Neuronal stem cell (in vitro differentiated cells): Measurements from ENCODE around the gene AMFR.
A peak's percentile ranks its signal among the peaks of the same experiment; 100 is the strongest.

Source experiments
- DNase-seq: peaks from one replicate; pipeline ENCODE4 v3.0.0-alpha.2; 2013; ENCODE audit warnings: low spot score
- H2AFZ ChIP-seq: one replicate; pipeline ENCODE4 v1.6.1; 2013; ENCODE audit warnings: mild to moderate bottlenecking, low read length, inconsistent platforms
- H2AK5ac ChIP-seq: 2 replicates; pipeline ENCODE4 v1.6.1; 2013; ENCODE audit warnings: low read depth, mild to moderate bottlenecking, inconsistent platforms, low read length, moderate library complexity, mixed read lengths
- H2BK120ac ChIP-seq: 2 replicates; pipeline ENCODE4 v1.6.1; 2013; ENCODE audit warnings: low read depth, mild to moderate bottlenecking, inconsistent platforms, low read length, moderate library complexity, mixed read lengths
- H2BK12ac ChIP-seq: one replicate; pipeline ENCODE4 v1.6.1; 2013; ENCODE audit warnings: low read length, inconsistent platforms
- H2BK15ac ChIP-seq: 2 replicates; pipeline ENCODE4 v1.6.1; 2013; ENCODE audit warnings: mild to moderate bottlenecking, low read length, inconsistent platforms, mixed read lengths
- H2BK5ac ChIP-seq: one replicate; pipeline ENCODE4 v1.6.1; 2013; ENCODE audit warnings: inconsistent platforms, mild to moderate bottlenecking, low read length, moderate library complexity
- H3K14ac ChIP-seq: one replicate; pipeline ENCODE4 v1.6.1; 2013; ENCODE audit warnings: low read length, inconsistent platforms
- H3K18ac ChIP-seq: 2 replicates; pipeline ENCODE4 v1.6.1; 2013; ENCODE audit warnings: low read length, inconsistent platforms
- H3K23ac ChIP-seq: 2 replicates; pipeline ENCODE4 v1.6.1; 2013; ENCODE audit warnings: low read depth, mild to moderate bottlenecking, mixed read lengths, low read length, inconsistent platforms; ENCODE audit not compliant: poor library complexity
- H3K27ac ChIP-seq: replicated peaks from 3 replicates; pipeline ENCODE4 v1.5.1; 2013; ENCODE audit warnings: low read length, inconsistent platforms
- H3K27me3 ChIP-seq, 3 experiments: 2 replicates each; pipeline ENCODE4 v1.6.1; 2013; ENCODE audit warnings: low read length in 3 of 3, mild to moderate bottlenecking in 2 of 3, inconsistent platforms in 1 of 3, low read depth in 1 of 3, mixed read lengths in 1 of 3, moderate library complexity in 1 of 3; ENCODE audit not compliant: control insufficient read depth in 3 of 3, insufficient read depth in 3 of 3
- H3K36me3 ChIP-seq, 2 donors: replicated peaks in 1 of 2; 2 replicates each; pipeline ENCODE4 v1.6.1; 2013; ENCODE audit warnings: low read length in 2 of 2; ENCODE audit not compliant: control insufficient read depth in 2 of 2, insufficient read depth in 2 of 2
- H3K4ac ChIP-seq: 2 replicates; pipeline ENCODE4 v1.6.1; 2013; ENCODE audit warnings: inconsistent platforms, mild to moderate bottlenecking, low read length, moderate library complexity
- H3K4me1 ChIP-seq, 2 donors: 1 replicate in 1 of 2; 2 replicates in 1 of 2; pipeline ENCODE4 v1.6.1; 2013; ENCODE audit warnings: low read length in 2 of 2, low read depth in 1 of 2; ENCODE audit not compliant: control insufficient read depth in 2 of 2, insufficient read depth in 1 of 2
- H3K4me2 ChIP-seq: one replicate; pipeline ENCODE4 v1.6.1; 2013; ENCODE audit warnings: mild to moderate bottlenecking, low read length, inconsistent platforms; ENCODE audit not compliant: insufficient read depth, poor library complexity, severe bottlenecking
- H3K4me3 ChIP-seq, 2 donors: 2 replicates each; pipeline ENCODE4 v1.5.1; 2013; ENCODE audit warnings: low read length in 2 of 2, mild to moderate bottlenecking in 2 of 2, inconsistent platforms in 1 of 2, moderate library complexity in 1 of 2
- H3K79me1 ChIP-seq: one replicate; pipeline ENCODE4 v1.6.1; 2013; ENCODE audit warnings: low read depth, mild to moderate bottlenecking, inconsistent platforms, low read length, moderate library complexity
- H3K9ac ChIP-seq: one replicate; pipeline ENCODE4 v1.6.1; 2013; ENCODE audit warnings: mild to moderate bottlenecking, low read depth, low read length, inconsistent platforms; ENCODE audit not compliant: poor library complexity
- H3K9me3 ChIP-seq, 2 donors: replicated peaks in 1 of 2; 2 replicates each; pipeline versions ENCODE3 to v1.6.1; 2013; ENCODE audit warnings: low read length in 2 of 2, mild to moderate bottlenecking in 2 of 2, inconsistent platforms in 1 of 2, low read depth in 1 of 2, mixed read lengths in 1 of 2, moderate library complexity in 1 of 2; ENCODE audit not compliant: control insufficient read depth in 2 of 2, insufficient read depth in 1 of 2
- H4K8ac ChIP-seq: one replicate; pipeline ENCODE4 v1.6.1; 2013; ENCODE audit warnings: low read depth, mild to moderate bottlenecking, inconsistent platforms, low read length, moderate library complexity
- H4K91ac ChIP-seq: one replicate; pipeline ENCODE4 v1.6.1; 2013; ENCODE audit warnings: low read length, low read depth, mild to moderate bottlenecking, inconsistent platforms; ENCODE audit not compliant: poor library complexity
- WGBS, 2 donors: extraction: QIAGEN DNeasy Blood & Tissue Kit; methylation state at CpG; one replicate each; pipeline ENCODE4 v1.1.7; 2013; ENCODE audit warnings: missing lambda C conversion rate in 2 of 2, mixed read lengths in 1 of 2; ENCODE audit not compliant: insufficient read length in 2 of 2, insufficient replicate concordance in 1 of 2; ENCODE audit errors: extremely low coverage in 2 of 2; 5-methylcytosine and 5-hydroxymethylcytosine counted together

The AMFR gene

GRCh38 chr16:56341656-56342399 is 83.5 kb downstream of the AMFR start:
- peak overlapping the region; percentile 82 for H3K18ac ChIP-seq
- H2BK5ac ChIP-seq, result peak overlapping the region; percentile 50
- no peak overlapping the region for H4K91ac ChIP-seq
- no peak overlapping the region for H3K4me3 ChIP-seq
- peaks cover 1% of the 10 kb centered on the region for H3K79me1 ChIP-seq
- peaks cover 0 to 3% (median 0%) of the 10 kb centered on the region in 3 experiments for H3K27me3 ChIP-seq
- H3K9me3 ChIP-seq, result no peaks in the 10 kb centered on the region
- H4K8ac ChIP-seq, result peak overlapping the region; percentile 10
- peak overlapping the region; percentile 26 for H2AK5ac ChIP-seq
- peak overlapping the region; percentile 14 for H3K4me2 ChIP-seq
- H3K23ac ChIP-seq, result peak overlapping the region; percentile 87
- H3K4me1 ChIP-seq, result peaks cover 0 to 3% of the 10 kb centered on the region in 2 donors
- H2BK12ac ChIP-seq, result peak overlapping the region; percentile 54
- no peak overlapping the region for H3K4ac ChIP-seq
- H3K14ac ChIP-seq, result peak overlapping the region; percentile 14
- H2BK15ac ChIP-seq, result peak overlapping the region; percentile 60
- no peak for DNase-seq
- no CpG with 5 or more reads among the region's 9 CpGs for WGBS, 2 donors
- H3K36me3 ChIP-seq, result no peaks in the 10 kb centered on the region
- H2AFZ ChIP-seq, result peak overlapping the region; percentile 52
- peak overlapping the region; percentile 18 for H3K9ac ChIP-seq
- H2BK120ac ChIP-seq, result no peak overlapping the region
- no peak overlapping the region for H3K27ac ChIP-seq

- Histone ChIP-seq H3K18ac (no peak overlapping the region), H2BK15ac (peak overlapping the region; percentile 60), H2BK120ac (no peak overlapping the region), H3K36me3 (no peaks in the 10 kb centered on the region), H3K4ac (no peak overlapping the region), H3K9me3 (no peaks in the 10 kb centered on the region), H3K14ac (peak overlapping the region; percentile 14), H3K23ac (no peak overlapping the region), H3K79me1 (peaks cover 1% of the 10 kb centered on the region), H3K9ac (no peak overlapping the region), H3K4me3 (no peak overlapping the region), H2AK5ac (no peak overlapping the region), H4K91ac (no peak overlapping the region), H4K8ac (peak overlapping the region; percentile 29), H3K27me3 (peaks cover 0 to 3% (median 0%) of the 10 kb centered on the region in 3 experiments), H3K27ac (no peak overlapping the region), H2AFZ (no peak overlapping the region), H3K4me2 (no peak overlapping the region), H3K4me1 (peaks cover 0 to 3% of the 10 kb centered on the region in 2 donors), H2BK12ac (no peak overlapping the region), H2BK5ac (no peak overlapping the region)
- no peak for DNase-seq
- no CpG with 5 or more reads among the region's 17 CpGs for WGBS, 2 donors
These were observed 84.4 kb downstream of the AMFR start for GRCh38 chr16:56340864-56341365.

GRCh38 chr16:56340416-56340815 is 84.9 kb downstream of the AMFR start:
- no peak overlapping the region for H3K23ac ChIP-seq
- H2AFZ ChIP-seq, result no peak overlapping the region

GRCh38 chr16:56339431-56340195 is 85.7 kb downstream of the AMFR start:
- Histone ChIP-seq H3K18ac (peak overlapping the region; percentile 5), H3K79me1 (peaks cover 1% of the 10 kb centered on the region), H2BK5ac (no peak overlapping the region), H3K4me3 (no peak overlapping the region), H3K4me2 (no peak overlapping the region), H4K8ac (no peak overlapping the region), H3K9ac (no peak overlapping the region), H3K27me3 (peaks cover 0 to 3% (median 0%) of the 10 kb centered on the region in 3 experiments), H2BK12ac (no peak overlapping the region), H3K14ac (peak overlapping the region; percentile 39), H3K4ac (peak overlapping the region; percentile 27), H3K36me3 (no peaks in the 10 kb centered on the region), H3K23ac (no peak overlapping the region), H3K27ac (no peak overlapping the region), H2AFZ (no peak overlapping the region), H2BK15ac (no peak overlapping the region), H3K9me3 (no peaks in the 10 kb centered on the region), H4K91ac (no peak overlapping the region), H2BK120ac (no peak overlapping the region), H2AK5ac (no peak overlapping the region), H3K4me1 (peaks cover 0 to 8% of the 10 kb centered on the region in 2 donors)
- DNase-seq, result no peak
- WGBS, 2 donors, result no CpG with 5 or more reads among the region's 17 CpGs

More at GRCh38 chr16:56340416-56340815, 84.9 kb downstream of the AMFR start:
- Histone ChIP-seq H2BK5ac (no peak overlapping the region), H3K14ac (no peak overlapping the region), H4K91ac (no peak overlapping the region), H2BK15ac (no peak overlapping the region), H3K79me1 (peaks cover 1% of the 10 kb centered on the region), H3K36me3 (no peaks in the 10 kb centered on the region), H2BK120ac (no peak overlapping the region), H3K4me1 (peaks cover 0 to 6% of the 10 kb centered on the region in 2 donors), H4K8ac (no peak overlapping the region), H3K9ac (no peak overlapping the region), H2BK12ac (no peak overlapping the region), H3K27me3 (peaks cover 0 to 3% (median 0%) of the 10 kb centered on the region in 3 experiments), H3K9me3 (no peaks in the 10 kb centered on the region), H3K27ac (no peak overlapping the region), H3K4me3 (no peak overlapping the region), H3K4me2 (no peak overlapping the region), H3K4ac (no peak overlapping the region), H2AK5ac (no peak overlapping the region), H3K18ac (peak overlapping the region; percentile 6)
- no CpG with 5 or more reads among the region's 23 CpGs for WGBS, 2 donors
- no peak for DNase-seq
